Pancreas (tissue), 10 donors: Measurements from ENCODE around the gene SNX9. TPM values are rescaled to one million over a fixed set of nuclear protein-coding genes. Genes with fewer than 3 reads are reported as not detected.

ENCODE experiments used
- ATAC-seq, 4 donors: fragments of 200-7000 bp; cut with Tn5 transposase; one replicate each; pipeline versions ENCODE4 v1.8.0 to v1.9.1; 2020; ENCODE audit warnings: mild to moderate bottlenecking in 4 of 4, moderate library complexity in 4 of 4
- DNase-seq, 6 donors: peaks; one replicate each; pipeline ENCODE4 v3.0.0-alpha.2; 2020
- FAIRE-seq: peaks from 2 replicates; lab custom pipeline; 2012; peaks lifted over from hg19 to GRCh38; lab: Jason Lieb, UNC
- H3K27ac ChIP-seq, 4 donors: fragments of 200-600 bp; sonication (generic); 1 replicate in 3 of 4; 2 replicates in 1 of 4; pipeline versions ENCODE4 v1.5.0 to v1.8.0; 2020
- H3K27me3 ChIP-seq, 4 donors: fragments of 200-600 bp; one replicate each; pipeline ENCODE4 v1.8.0; 2021
- H3K36me3 ChIP-seq, 3 donors: fragments of 200-600 bp; sonication (generic) in 1 of 3; one replicate each; pipeline versions ENCODE4 v1.5.0 to v1.8.0; 2020 to 2021
- H3K4me1 ChIP-seq, 3 donors: fragments of 200-600 bp; one replicate each; pipeline ENCODE4 v1.8.0; 2021
- H3K4me3 ChIP-seq, 4 donors: fragments of 200-600 bp; sonication (generic) in 2 of 4; one replicate each; pipeline versions ENCODE4 v1.5.0 to v1.8.0; 2020 to 2021
- H3K9me3 ChIP-seq, 4 donors: fragments of 200-600 bp; one replicate each; pipeline ENCODE4 v1.8.0; 2021
- CTCF ChIP-seq, 4 donors: fragments of 200-600 bp; sonication (generic) in 3 of 4; IDR thresholded peaks; one replicate each; pipeline versions ENCODE4 v1.5.0 to v1.8.0; 2021; ENCODE audit warnings: antibody characterized with exemption in 4 of 4
- WGBS, 2 donors: extraction: QIAGEN DNeasy Blood & Tissue Kit; methylation state at CpG; one replicate each; pipeline ENCODE4 v1.1.7; 2013; 5-methylcytosine and 5-hydroxymethylcytosine counted together
- intact Hi-C, 3 donors: fragments of 100-400 bp; cut with DNase I; formaldehyde crosslinking; loops; one replicate each; pipeline versions ENCODE4 v1.11.1 to v1.14.2; 2022
- polyA plus RNA-seq, 2 donors: library from polyadenylated mRNA; stranded (reverse); fragments of 200-250 nt; gene quantifications; one replicate each; pipeline ENCODE4 v1.2.3, GENCODE V29; 2013
- total RNA-seq, 6 donors: library from RNA; stranded (reverse); fragmentation: NEBNext Ultra II Directional in 4 of 6; extraction: Animal tissue kit (Norgen Biotek cat#: 25700) in 4 of 6; gene quantifications; one replicate each; pipeline versions ENCODE4 v1.2.1 to v1.2.4, GENCODE V29; 2021 to 2023
- donor health status: healthy with polysubstance abuse.
- donor health status: DM: no; HTN: no; CAD: no; lungs with moderate emphysema.
- donor health status: DM: no; HTN: no; CAD: no.
- donor health status: control.
- donor health status: control.
- donor health status: Bipolar disorder and iron deficiency.
- donor health status: DM: yes; HTN: yes; CAD: no.
- donor health status: DM: no; HTN: no; CAD: no.
- donor health status: DM: no; HTN: no; CAD: no.
- donor health status: DM: yes; HTN: yes; CAD: no.

The SNX9 gene
- total and polyA plus RNA-seq, 8 donors: 14.2 to 27.4 (median 16.2) TPM

- peaks cover 0 to 7% (median 0%) of the 10 kb centered on the region in 3 donors for H3K4me1 ChIP-seq
- no peaks in the 10 kb centered on the region for H3K36me3 ChIP-seq
- no peaks in the 10 kb centered on the region for H3K9me3 ChIP-seq
- no peak for ATAC-seq
- no peak overlapping the region for H3K27ac ChIP-seq
- DNase-seq: no peak
- no peak overlapping the region for H3K4me3 ChIP-seq
- intact Hi-C loops: no loop called here
- H3K27me3 ChIP-seq: no peaks in the 10 kb centered on the region
- TF ChIP-seq CTCF (IDR thresholded peaks at IDR 0.05): no peak
- WGBS, 2 donors: 97 to 98% methylated on average over 12 of the region's 12 CpGs
- FAIRE-seq: no peak
Measured at GRCh38 chr6:157956171-157956730, 133.2 kb downstream of the SNX9 start.

- FAIRE-seq: no peak
- ATAC-seq: no peak
- 90 to 100% methylated on average over 1 of the region's 1 CpG for WGBS, 2 donors
- DNase-seq: no peak
- no peaks in the 10 kb centered on the region for H3K27me3 ChIP-seq
- H3K36me3 ChIP-seq: no peaks in the 10 kb centered on the region
- no peaks in the 10 kb centered on the region for H3K9me3 ChIP-seq
- no peak overlapping the region for H3K27ac ChIP-seq
- intact Hi-C loops: no loop called here
- peaks cover 0 to 5% (median 0%) of the 10 kb centered on the region in 3 donors for H3K4me1 ChIP-seq
- H3K4me3 ChIP-seq: no peak overlapping the region
- TF ChIP-seq CTCF (IDR thresholded peaks at IDR 0.05): no peak
Measured at GRCh38 chr6:157959451-157960227, 136.6 kb downstream of the SNX9 start.

GRCh38 chr6:157961153-157961831, 138.2 kb downstream of the SNX9 start:
- H3K27ac ChIP-seq: no peak overlapping the region
- FAIRE-seq (no peak), ATAC-seq (no peak), DNase-seq (no peak)
- intact Hi-C loops: no loop called here
- TF ChIP-seq CTCF (IDR thresholded peaks at IDR 0.05): no peak
- no peak overlapping the region for H3K4me3 ChIP-seq
- peaks cover 0 to 5% (median 0%) of the 10 kb centered on the region in 3 donors for H3K4me1 ChIP-seq
- no peaks in the 10 kb centered on the region for H3K36me3 ChIP-seq
- H3K9me3 ChIP-seq: no peaks in the 10 kb centered on the region
- no peaks in the 10 kb centered on the region for H3K27me3 ChIP-seq
- WGBS, 2 donors: 91 to 94% methylated on average over 5 of the region's 5 CpGs

- no peak for DNase-seq
- Histone ChIP-seq H3K27me3 (no peaks in the 10 kb centered on the region), H3K9me3 (no peaks in the 10 kb centered on the region), H3K4me3 (no peak overlapping the region), H3K27ac (no peak overlapping the region), H3K4me1 (peaks cover 0 to 5% (median 0%) of the 10 kb centered on the region in 3 donors), H3K36me3 (no peaks in the 10 kb centered on the region)
- 91 to 94% methylated on average over 13 of the region's 13 CpGs for WGBS, 2 donors
- no peak for ATAC-seq
- intact Hi-C loops: no loop called here
- no peak for FAIRE-seq
- no peak for TF ChIP-seq CTCF (IDR thresholded peaks at IDR 0.05)
Measured at GRCh38 chr6:157961832-157962575, 139.0 kb downstream of the SNX9 start.
